Occipital lobe (tissue), 2 donors: ENCODE measurements around the gene ACER2. TPM values are rescaled to one million over a fixed set of nuclear protein-coding genes. Genes with fewer than 3 reads are reported as not detected.
"Not testable (repeated sequence)": the region's sequence is repeated elsewhere in the genome, so short reads cannot be mapped to it uniquely, and the experiment has no call there.

Source experiments
- DNase-seq: peaks from one replicate; lab custom pipeline; 2025; lab: John Stamatoyannopoulos, UW
- total RNA-seq: library from RNA; depleted of rRNA; stranded (reverse); fragments of >200 nt; gene quantifications from one replicate; pipeline ENCODE4 v1.2.3, GENCODE V29; 2014

ACER2 gene
- total RNA-seq, 1 donor from 2014 or later, result 11.4 TPM

DNA sequence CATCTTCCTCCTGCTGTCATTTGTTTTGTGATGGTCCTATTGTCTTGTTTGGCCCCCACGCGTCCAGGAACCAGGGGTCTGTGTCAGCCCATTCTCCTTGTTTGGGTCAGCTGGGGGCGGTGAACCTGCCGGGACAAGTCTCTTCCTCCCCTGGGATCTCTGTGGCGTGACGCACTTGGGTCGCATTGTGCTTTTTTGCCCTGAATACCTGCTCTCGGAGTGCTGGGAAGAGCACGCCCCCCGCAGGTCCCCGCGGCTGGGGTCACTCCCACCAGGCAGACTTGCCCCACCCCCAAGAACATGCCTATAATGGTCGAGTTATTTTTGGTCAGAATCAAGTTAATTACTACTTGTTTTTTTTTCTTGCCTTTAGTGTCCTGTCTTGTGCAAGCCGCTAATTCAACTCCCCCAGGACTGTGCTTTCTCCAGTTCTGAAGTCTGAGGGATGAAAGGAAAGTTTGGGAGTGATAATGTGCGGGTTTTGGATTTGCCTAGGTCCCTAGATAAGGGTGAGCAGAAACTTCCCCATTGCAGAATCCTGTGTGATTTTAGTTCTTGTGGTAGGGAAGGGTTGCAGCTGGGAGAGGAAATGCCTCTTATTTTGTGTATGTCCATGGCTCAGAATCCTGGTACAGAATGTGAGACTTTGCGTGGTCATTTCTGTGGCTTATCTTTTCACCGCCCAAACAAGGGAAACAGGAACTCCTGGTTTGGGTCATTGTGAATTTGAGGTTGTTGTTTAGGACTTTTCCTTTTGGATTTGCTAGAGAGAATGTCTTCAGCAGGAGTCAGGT lies 789 bp downstream of the ACER2 start:
- no peak for DNase-seq

DNA sequence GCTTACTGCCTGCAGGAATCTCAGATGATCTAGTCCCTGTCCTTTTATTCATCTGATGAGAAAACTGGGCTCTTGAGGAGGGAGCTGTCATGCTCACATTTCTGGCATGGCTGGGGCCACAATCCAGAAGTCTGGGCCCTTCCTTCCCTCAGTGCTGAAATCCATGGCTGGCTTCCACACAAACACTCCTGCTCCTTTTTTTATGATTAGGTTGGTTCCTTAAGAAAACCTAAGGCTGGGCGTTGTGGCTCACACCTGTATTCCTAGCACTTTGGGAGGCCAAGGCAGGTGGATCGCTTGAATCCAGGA lies 1.3 kb downstream of the ACER2 start:
- no peak for DNase-seq

DNA sequence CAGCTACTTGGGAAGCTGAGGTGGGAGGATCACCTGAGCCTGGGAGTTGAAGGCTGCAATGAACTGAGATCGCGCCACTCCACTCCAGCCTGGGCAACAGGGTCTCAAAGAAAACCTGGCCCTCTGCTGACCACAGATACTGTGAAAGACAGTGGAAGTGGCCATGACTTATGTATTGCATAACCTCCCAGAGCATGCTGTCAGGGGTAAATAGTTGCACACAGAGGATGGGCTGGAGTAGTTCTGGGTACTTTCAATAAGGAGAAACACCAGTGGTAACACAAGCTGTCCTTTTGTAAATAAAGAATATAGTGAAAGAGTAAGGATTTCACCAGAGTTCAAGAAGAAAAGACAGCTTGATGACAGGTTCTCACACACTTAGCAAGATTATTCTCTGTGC lies 1.8 kb downstream of the ACER2 start:
- no peak for DNase-seq

DNA sequence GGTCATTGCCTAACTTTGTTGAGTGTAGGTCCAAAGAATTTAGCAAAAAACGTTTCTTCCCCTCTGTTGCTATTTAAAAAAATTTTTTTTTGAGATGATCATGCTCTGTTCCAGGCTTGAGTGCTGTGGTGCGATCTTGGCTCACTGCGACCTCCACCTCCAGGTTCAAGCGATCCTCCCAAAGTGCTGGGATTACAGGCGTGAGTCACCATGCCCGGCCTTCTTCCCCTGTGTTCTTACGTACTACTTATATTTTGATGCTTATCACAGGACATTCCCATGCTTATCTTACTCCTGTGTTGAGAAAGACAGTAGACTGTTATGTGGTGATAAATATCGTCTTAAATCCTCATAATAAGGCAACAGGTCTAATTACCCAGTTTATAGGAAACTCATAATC lies 2.5 kb downstream of the ACER2 start:
- no peak for DNase-seq

DNA sequence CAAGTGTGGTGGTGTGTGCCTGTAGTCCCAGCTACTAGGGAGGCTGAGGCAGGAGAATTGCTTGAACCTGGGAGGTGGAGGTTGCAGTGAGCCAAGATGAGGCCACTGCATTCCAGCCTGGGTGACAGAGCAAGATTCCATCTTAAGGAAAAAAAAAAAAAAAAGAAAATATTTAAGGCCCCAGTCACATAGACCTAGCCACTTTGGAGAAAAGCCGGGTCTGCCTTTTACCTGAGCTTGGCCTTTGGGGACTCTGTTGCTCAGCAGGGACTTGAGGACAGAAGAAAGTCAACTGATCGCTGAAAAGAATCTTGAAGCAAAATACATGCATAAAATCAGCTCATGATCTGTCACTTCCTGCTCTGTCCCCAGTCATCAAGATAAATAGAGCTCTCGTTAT lies 4.6 kb downstream of the ACER2 start:
- not testable (repeated sequence) for DNase-seq

DNA sequence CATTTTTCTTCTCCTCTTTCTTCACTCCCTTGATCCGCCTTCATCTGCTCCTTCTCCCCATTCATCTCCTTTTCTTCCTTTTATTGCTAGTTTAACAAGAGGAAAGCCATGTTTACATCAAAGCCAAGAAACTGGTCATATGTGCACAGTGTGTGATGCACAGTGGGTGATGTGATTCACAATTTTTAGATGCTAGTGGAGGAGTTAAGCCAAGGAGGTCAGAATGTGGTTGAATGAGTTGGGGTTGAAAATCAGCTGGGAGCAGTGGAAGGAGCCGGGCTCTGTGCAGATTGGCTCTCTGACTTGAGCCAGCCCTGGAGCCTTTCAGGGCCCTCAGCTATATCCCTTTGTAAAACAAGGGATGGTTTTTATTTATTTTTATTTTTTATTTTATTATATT lies 7.3 kb downstream of the ACER2 start:
- no peak for DNase-seq

DNA sequence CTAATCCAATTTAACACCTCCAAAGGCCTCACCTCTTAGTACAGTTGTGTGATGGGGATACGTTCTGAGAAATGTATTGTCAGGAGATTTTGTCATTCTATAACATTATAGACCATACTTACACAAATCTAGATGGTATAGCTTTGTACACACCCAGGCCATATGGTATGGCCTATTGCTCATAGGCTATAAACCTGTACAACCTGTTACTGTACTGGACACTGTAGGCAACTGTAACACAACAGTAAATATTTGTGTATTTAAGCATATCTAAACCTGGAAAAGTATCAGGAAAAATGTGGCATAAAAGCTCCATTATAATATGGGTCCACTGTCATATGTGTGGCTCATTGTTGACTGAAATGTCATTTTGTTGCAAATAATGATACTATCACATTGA lies 12.1 kb downstream of the ACER2 start:
- no peak for DNase-seq

DNA sequence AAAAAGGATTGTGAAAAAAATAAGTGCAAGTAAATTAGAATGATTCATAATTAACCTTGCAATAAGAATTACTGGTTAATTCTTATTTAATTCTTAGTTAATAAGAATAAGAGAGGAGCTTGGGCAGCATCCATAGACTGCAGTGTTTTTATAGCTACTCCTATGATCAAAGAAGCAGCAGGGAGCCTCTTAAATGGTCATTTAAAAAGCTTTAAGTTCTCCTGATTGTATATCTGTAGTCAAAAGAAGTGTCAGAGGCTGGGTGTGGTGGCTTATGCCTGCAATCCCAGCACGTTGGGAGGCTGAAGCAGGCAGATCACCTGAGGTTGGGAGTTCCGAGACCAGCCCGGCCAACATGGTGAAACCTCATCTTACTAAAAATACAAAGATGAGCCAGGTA lies 14.4 kb downstream of the ACER2 start:
- DNase-seq, result no peak

DNA sequence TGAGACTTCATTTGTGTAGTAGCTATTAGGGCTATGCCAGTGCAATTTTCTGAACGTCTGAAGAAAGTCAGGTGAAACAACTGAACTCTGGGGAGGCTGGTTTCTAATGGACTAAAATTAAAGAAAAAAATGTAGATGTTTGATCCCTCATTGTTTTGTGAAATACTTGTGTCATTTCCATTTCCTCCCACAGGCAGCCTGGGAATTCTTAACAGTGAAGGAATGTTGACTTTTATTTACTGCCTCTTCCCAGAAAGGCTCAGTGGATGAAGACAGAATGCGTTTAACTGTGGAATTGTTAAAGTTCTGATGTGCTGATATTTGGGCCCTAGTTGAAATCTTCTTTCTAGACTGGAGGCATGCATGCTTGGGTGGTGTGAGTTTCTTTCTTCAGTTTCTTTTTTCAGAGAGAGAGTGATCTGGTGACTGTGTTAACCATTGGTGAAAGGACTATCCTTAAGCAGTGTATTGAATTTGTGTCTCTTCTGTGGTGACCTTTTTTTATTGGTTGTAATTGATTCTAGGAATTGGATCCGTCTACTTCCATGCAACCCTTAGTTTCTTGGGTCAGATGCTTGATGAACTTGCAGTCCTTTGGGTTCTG lies 15.5 kb downstream of the ACER2 start:
- no peak for DNase-seq

DNA sequence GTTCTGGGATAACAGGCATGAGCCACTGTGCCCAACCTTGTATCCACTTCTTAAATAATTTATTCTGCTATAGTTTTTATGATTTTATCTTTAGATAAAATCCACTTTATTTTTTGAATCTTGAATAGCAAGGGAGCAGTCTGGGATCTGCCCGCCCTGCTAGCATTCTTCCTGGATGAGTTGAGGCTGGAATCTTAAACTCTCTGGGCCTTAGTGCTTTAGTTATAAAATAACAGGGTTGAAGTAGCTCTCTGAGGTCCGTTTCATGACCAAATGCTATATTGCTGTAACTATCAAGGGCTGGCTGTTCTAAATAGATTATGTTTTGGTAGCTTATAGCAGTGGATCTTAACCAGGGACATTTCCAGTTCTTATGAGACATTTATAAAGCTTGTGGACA lies 20.8 kb downstream of the ACER2 start:
- DNase-seq, result no peak

DNA sequence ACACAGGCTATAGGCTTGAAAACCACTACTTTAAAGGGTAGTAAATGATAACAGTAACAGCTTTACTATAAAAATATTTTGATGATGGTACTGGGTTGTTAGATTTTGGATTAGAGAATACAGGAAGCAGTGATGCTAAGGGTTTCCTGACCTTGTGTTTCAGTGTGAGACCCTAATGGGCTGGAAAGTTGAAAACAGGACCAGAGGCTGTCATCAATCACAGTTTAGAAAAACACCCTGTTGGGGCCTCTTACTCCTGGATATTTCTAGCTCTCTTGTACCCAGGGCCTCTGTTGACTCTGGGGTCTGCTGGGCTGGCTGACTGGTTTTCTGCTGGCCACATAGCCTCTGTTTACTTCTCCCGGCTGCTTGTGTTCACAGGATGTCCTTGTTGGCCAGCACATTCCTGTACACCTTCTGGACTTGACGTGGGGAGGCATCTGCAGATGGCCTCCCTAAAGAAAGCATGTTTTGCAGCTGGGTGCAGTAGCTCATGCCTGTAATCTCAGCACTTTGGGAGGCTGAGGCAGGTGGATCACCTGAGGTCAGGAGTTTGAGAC lies 21.5 kb downstream of the ACER2 start:
- DNase-seq, result no peak

DNA sequence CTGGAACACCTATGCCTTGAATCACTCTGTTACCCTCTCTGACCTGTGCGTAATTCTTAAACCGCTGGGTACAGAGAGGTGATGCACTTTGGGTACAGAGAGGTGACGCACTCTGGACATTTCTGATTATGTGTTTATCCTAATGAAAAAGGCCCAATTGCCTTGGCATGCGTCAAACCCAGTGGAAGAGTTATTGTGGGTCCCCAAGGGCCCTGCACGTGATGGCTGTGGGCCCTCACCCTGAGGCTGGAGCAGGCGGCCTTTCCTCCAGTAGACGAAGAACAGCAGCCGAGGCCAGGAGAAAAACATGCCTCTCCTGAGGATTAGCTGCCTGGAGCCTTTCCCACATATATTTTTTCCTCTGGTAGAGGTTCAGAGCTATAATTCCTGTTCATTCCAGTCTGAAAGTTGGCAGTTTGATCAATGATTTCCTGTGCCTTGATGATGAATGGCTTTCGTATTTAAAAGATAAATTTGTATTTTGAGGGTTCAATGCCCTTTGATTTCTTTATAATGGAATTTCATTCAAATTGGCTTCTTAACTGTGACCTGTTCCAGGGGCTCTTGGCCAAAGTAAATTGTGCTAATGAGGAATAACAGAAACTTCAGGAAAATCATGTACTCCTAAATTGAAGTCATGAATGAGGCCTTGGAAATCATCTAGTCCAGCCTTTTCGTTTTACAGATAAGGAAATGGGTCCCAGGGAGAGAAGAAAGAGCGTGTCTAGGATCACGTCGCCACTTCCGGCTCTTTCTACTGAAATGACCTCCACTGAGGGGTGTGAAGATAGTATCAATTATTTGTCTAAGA lies 22.8 kb downstream of the ACER2 start:
- no peak for DNase-seq

DNA sequence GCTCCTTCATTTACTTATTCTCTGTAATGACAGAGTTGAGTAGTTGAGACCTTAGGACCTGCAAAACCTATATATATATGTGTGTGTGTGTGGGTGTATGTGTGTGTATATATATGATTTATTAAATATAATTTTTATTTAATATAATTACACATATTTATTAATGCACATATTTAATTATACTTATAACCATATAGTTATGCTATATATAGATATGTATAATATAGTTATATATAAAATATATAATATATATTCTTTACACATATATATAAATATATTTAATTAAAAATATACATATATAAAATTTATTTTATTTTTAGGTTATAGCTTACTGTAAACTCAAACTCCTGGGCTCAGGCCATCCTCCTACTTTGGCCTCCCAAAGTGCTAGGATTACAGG lies 23.7 kb downstream of the ACER2 start:
- no peak for DNase-seq

DNA sequence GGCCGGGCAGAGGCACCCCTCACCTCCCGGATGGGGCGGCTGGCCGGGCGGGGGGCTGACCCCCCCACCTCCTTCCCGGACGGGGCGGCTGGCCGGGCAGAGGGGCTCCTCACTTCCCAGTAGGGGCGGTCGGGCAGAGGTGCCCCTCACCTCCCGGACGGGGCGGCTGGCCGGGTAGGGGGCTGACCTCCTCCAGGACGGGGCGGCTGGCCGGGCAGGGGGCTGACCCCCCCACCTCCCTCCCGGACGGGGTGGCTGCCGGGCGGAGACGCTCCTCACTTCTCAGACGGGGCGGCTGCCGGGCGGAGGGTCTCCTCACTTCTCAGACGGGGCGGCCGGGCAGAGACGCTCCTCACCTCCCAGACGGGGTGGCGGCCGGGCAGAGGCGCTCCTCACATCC lies 24.9 kb downstream of the ACER2 start:
- not testable (repeated sequence) for DNase-seq

DNA sequence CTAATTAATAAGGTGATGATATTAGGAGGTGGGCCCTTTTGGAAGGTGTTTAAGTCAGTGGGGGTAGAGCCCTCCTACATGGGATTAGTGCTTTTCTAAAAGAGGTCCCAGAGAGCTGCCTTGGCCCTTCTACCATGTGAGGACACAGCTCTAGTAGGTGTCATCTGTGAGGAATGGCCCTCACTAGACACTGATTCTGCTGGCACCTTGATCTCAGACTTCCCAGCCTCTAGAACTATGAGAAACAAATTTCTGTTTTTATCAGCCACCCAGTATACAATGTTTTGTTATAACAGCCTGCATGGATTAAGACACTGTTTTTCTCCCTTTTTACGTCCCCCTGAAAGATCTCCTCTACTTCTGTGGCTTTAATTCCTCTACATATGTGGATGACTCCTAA lies 31.6 kb downstream of the ACER2 start:
- DNase-seq, result no peak

DNA sequence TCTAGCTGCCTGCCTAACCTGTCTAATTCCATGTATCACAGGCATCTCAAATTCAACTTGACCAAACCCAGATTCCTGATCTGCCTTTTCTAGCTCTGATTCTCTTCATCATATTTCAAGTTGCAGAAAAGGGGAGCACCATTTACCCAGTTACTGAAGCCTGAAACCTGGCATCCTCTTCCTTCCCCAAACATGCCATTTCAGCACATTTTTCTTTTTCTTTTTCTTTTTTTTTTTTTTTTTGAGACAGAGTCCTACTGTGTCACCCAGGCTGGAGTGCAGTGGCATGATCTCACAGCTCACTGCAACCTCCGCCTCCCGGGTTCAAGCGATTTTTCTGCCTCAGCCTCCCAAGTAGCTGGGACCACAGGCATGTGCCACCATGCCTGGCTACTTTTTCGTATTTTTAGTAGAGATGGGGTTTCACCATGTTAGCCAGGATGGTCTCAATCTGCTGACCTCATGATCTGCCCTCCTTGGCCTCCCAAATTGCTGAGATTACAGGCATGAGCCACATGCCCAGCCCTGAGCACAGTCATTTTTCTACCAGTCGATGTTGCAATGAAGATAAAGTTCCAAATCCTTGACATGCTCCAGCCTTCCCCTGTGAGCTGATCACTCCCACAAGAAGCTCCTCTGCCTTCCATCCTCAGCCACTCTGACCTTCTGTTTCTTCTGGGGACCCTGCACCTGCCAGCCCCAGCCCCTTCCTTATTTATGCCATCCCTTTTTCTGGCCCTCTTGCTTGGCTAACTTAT lies 32.2 kb downstream of the ACER2 start:
- DNase-seq, result no peak

DNA sequence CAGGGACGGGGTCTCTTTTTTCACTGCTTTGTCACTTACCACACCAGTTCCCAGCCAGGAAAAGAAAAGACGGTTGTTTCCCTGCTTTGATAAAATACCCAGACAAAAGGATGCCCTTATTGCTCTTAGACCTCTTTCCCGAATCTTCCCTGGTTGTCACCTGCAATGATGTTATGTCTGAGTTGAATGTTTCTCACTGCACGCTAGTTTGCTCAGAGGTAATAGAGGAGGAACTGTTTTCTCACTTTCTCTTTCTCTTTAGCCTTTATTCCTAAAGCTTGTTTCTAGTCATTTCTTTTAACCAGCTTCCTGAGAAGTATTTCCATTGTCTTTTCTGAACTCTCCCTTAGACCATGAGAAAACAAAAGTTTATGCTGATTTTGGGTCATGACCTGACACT lies 32.9 kb downstream of the ACER2 start:
- no peak for DNase-seq

DNA sequence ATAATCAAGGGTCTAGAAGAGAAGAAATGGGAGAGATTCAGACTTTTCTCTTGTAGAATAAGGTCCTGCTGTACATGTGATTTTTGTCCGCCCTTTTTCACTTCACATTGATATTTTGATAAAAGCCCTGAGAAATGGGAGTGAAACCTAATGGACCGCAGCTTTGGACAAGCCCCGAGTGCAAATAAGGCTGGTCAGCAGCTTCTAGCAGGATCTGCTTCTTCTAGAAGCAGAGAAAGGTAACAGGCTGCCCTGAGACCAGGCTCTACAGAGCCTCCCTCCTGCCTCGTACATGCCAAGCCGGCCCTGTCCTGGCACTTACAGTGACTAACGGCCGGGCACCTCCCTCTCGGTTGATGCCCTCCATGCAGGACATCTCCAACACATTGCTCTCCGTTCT lies 33.4 kb downstream of the ACER2 start:
- DNase-seq, result no peak

DNA sequence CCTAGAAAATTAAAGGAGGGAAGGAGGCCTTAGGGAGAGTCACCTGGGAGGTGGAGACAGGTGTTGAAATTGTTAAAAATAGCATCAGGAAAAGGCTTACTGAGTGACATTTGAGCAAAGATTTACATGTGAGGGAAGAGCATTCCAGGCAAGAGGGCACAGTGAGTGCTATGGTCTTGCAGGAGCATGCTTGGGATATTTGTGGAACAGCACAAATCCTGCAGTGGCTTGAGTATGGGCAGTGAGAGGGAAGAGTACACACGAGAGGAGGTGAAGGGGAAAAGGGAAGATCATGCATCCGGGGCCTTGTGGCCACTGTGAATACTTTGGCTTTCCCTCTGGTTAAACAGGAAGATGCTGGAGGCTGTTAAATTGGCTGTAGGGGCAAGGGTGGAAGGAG lies 36.6 kb downstream of the ACER2 start:
- no peak for DNase-seq

DNA sequence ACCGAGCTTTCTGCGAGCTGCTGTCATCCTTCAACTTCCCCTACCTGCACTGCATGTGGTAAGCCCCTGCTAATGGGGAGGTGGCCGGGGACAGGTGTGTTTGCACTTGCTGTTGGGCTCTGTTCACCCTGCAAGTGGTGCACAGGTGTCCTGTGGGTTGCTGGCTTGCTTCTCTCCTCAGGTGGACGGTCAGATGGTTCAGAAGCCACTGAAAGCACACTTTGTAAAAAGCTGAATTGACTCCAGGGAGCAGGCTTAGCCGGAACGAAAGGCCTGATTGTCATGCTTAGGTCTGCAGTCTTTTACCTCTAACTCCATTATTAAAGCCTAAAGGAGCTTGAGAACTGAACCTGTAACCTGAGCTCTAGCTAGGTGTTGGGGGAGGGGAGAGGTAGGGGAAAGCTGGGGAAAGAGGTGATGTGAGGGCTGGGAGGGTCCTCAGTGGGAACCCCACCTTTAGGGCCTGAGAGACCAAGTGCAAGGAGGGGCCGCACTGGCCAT lies 37.6 kb downstream of the ACER2 start:
- DNase-seq, result no peak

DNA sequence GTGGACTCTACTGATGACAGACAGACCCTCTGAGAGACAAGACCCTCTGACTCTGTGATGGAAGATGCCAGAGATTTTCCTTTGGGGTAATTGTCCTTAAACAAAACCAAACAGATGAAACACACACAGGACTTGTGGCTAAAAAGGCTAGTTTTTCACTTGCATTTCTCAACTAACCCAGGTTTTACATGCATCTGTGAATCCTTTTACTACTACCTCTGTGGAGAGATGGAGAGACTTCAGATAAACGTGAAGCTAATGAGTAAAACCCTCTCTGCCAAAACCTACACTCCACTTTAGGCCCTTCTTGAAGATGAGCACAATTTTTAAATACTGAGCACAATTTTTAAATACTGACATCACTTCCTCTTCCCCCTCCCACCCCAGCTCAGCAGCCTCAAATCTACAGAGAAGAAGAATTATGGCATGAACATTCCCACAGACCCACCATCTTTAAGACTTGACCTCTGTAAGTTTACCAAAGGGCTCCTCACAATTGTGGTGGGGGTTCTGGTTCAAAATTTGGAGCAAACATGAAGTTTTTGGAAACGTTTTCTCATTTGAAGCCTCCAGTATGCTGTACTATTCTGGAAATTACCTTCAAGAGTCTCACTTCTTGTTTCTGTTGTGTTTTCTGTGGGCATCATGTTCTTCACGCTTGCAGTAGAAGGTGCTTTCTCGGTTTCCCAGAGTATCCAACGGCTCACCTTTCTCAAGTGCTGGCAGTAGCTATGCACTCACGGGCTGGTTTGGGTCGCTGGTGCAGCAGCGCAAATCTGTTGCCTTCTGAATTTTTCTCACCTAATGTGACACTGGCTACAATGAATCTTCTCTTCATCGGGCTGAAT lies 42.7 kb downstream of the ACER2 start:
- no peak for DNase-seq
